Measurements from ENCODE around the gene SELENOS. TPM values are rescaled to one million over a fixed set of nuclear protein-coding genes. Genes with fewer than 3 reads are reported as not detected.

The SELENOS gene
- polyA plus RNA-seq, 1 donor from 2014 or later, result 136 TPM

DNA sequence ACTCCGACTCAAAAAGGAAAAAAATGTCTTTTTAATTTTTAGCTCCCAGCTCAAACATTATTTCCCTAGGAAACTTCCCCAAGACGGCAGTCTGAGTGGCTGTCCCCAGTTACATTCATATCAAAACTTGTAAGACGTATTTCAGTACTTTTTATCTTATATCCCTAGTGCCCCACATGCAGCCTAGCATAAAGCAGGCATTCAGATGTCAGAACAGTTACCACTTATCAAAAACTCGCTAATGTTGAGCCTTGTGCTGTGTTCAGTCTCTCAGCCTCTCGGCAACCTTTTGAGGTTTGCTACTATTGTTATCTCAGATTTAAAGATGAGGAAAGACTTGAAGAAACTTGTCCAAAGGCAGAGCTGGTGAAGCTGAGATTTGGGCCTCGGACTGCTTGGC, 6.6 kb upstream of the SELENOS start:
- Histone ChIP-seq H3K9me3 (ENCODE audit: low read length) (no peaks in the 10 kb centered on the region), H3K9ac (ENCODE audit: low read length) (no peak overlapping the region), H3K27ac (ENCODE audit: low read length) (no peak overlapping the region), H3K4me2 (ENCODE audit: low read length) (no peak overlapping the region), H4K20me1 (ENCODE audit: insufficient read depth) (no peaks in the 10 kb centered on the region), H3K36me3 (ENCODE audit: insufficient read depth, low read length) (peaks cover 8% of the 10 kb centered on the region), H3K27me3 (ENCODE audit: insufficient read depth, low read depth, low read length) (no peaks in the 10 kb centered on the region), H3K79me2 (replicated peaks; ENCODE audit: insufficient read depth, low read length) (peaks cover 3% of the 10 kb centered on the region), H2AFZ (ENCODE audit: low read depth, low read length) (no peak overlapping the region), H3K9me2 (ENCODE audit: insufficient read depth, low read length) (no peaks in the 10 kb centered on the region), H3F3A (ENCODE audit: insufficient read depth, low read length, poor library complexity, severe bottlenecking) (no peaks in the 10 kb centered on the region), H3K4me3 (ENCODE audit: low read length) (no peak overlapping the region)
- TF ChIP-seq, protein P1, sequence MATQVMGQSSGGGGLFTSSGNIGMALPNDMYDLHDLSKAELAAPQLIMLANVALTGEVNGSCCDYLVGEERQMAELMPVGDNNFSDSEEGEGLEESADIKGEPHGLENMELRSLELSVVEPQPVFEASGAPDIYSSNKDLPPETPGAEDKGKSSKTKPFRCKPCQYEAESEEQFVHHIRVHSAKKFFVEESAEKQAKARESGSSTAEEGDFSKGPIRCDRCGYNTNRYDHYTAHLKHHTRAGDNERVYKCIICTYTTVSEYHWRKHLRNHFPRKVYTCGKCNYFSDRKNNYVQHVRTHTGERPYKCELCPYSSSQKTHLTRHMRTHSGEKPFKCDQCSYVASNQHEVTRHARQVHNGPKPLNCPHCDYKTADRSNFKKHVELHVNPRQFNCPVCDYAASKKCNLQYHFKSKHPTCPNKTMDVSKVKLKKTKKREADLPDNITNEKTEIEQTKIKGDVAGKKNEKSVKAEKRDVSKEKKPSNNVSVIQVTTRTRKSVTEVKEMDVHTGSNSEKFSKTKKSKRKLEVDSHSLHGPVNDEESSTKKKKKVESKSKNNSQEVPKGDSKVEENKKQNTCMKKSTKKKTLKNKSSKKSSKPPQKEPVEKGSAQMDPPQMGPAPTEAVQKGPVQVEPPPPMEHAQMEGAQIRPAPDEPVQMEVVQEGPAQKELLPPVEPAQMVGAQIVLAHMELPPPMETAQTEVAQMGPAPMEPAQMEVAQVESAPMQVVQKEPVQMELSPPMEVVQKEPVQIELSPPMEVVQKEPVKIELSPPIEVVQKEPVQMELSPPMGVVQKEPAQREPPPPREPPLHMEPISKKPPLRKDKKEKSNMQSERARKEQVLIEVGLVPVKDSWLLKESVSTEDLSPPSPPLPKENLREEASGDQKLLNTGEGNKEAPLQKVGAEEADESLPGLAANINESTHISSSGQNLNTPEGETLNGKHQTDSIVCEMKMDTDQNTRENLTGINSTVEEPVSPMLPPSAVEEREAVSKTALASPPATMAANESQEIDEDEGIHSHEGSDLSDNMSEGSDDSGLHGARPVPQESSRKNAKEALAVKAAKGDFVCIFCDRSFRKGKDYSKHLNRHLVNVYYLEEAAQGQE (IDR thresholded peaks at IDR 0.05; ENCODE audit: borderline replicate concordance), result no peak
- TF ChIP-seq MXI1 (conservative IDR thresholded peaks at IDR 0.05; ENCODE audit: poor library complexity, severe bottlenecking) (no peak), RAD21 (conservative IDR thresholded peaks at IDR 0.05) (no peak), POLR2AphosphoS5 (IDR thresholded peaks at IDR 0.05) (no peak), EZH2 (IDR thresholded peaks at IDR 0.05; ENCODE audit: borderline replicate concordance, insufficient read depth, low read length, poor library complexity, severe bottlenecking) (no peak), SMC3 (conservative IDR thresholded peaks at IDR 0.05; ENCODE audit: poor library complexity) (no peak)

DNA sequence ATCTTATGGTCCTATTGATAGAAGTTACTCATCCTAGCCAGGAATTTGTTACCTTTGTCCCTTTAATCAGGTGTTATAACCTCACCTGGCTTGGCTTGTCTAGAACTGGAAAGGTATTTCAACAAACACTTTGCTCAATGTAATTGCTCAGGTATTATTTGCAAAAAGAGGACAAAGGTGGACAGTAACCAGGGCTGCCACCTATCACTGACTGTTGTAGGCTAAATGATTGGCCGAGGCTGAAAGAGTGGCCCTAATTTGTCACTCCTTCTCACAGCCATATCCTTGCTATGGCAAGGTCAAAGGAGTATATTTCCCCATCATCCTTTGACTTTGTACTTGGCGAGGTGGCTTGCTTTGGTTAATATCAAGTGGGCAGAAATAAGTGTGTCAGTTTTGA, 2.7 kb upstream of the SELENOS start:
- Histone ChIP-seq H3K4me3 (ENCODE audit: low read length) (no peak overlapping the region), H3K9ac (ENCODE audit: low read length) (no peak overlapping the region), H3K27me3 (ENCODE audit: insufficient read depth, low read depth, low read length) (no peaks in the 10 kb centered on the region), H3F3A (ENCODE audit: insufficient read depth, low read length, poor library complexity, severe bottlenecking) (no peaks in the 10 kb centered on the region), H3K9me2 (ENCODE audit: insufficient read depth, low read length) (no peaks in the 10 kb centered on the region), H3K27ac (ENCODE audit: low read length) (no peak overlapping the region), H4K20me1 (ENCODE audit: insufficient read depth) (no peaks in the 10 kb centered on the region), H2AFZ (ENCODE audit: low read depth, low read length) (no peak overlapping the region), H3K9me3 (ENCODE audit: low read length) (no peaks in the 10 kb centered on the region), H3K79me2 (replicated peaks; ENCODE audit: insufficient read depth, low read length) (peaks cover 17% of the 10 kb centered on the region), H3K4me2 (ENCODE audit: low read length) (no peak overlapping the region), H3K36me3 (ENCODE audit: insufficient read depth, low read length) (no peaks in the 10 kb centered on the region)
- TF ChIP-seq EZH2 (IDR thresholded peaks at IDR 0.05; ENCODE audit: borderline replicate concordance, insufficient read depth, low read length, poor library complexity, severe bottlenecking), result no peak
- TF ChIP-seq SMC3 (conservative IDR thresholded peaks at IDR 0.05; ENCODE audit: poor library complexity), result no peak
- TF ChIP-seq TAF1 (IDR thresholded peaks at IDR 0.05; ENCODE audit: low read depth), result no peak
- TF ChIP-seq, protein P2, sequence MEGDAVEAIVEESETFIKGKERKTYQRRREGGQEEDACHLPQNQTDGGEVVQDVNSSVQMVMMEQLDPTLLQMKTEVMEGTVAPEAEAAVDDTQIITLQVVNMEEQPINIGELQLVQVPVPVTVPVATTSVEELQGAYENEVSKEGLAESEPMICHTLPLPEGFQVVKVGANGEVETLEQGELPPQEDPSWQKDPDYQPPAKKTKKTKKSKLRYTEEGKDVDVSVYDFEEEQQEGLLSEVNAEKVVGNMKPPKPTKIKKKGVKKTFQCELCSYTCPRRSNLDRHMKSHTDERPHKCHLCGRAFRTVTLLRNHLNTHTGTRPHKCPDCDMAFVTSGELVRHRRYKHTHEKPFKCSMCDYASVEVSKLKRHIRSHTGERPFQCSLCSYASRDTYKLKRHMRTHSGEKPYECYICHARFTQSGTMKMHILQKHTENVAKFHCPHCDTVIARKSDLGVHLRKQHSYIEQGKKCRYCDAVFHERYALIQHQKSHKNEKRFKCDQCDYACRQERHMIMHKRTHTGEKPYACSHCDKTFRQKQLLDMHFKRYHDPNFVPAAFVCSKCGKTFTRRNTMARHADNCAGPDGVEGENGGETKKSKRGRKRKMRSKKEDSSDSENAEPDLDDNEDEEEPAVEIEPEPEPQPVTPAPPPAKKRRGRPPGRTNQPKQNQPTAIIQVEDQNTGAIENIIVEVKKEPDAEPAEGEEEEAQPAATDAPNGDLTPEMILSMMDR (IDR thresholded peaks at IDR 0.05; ENCODE audit: poor library complexity, severe bottlenecking), result no peak
- no peak for TF ChIP-seq POLR2AphosphoS5 (IDR thresholded peaks at IDR 0.05)
- no peak for TF ChIP-seq EP300 (conservative IDR thresholded peaks at IDR 0.05; ENCODE audit: poor library complexity, severe bottlenecking)
- TF ChIP-seq RAD21 (conservative IDR thresholded peaks at IDR 0.05), result no peak
- TF ChIP-seq, protein P1 (IDR thresholded peaks at IDR 0.05; ENCODE audit: borderline replicate concordance), result no peak
- TF ChIP-seq MXI1 (conservative IDR thresholded peaks at IDR 0.05; ENCODE audit: poor library complexity, severe bottlenecking), result no peak
